ENCODE measurements around the gene WDR7.

GRCh38 chr18:56789004-56789888 is 138.1 kb downstream of the WDR7 start:
- TF ChIP-seq POLR2AphosphoS2 (conservative IDR thresholded peaks at IDR 0.05; ENCODE audit: low read length): no peak
- TF ChIP-seq CTCF (IDR thresholded peaks at IDR 0.05): peak; percentile 42; the same call in 2 of the 3 replicates
- TF ChIP-seq, protein P1, sequence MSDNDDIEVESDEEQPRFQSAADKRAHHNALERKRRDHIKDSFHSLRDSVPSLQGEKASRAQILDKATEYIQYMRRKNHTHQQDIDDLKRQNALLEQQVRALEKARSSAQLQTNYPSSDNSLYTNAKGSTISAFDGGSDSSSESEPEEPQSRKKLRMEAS (IDR thresholded peaks at IDR 0.05): no peak
- no peak for TF ChIP-seq POLR2A (IDR thresholded peaks at IDR 0.05; ENCODE audit: low read length)
- TF ChIP-seq, protein P2, sequence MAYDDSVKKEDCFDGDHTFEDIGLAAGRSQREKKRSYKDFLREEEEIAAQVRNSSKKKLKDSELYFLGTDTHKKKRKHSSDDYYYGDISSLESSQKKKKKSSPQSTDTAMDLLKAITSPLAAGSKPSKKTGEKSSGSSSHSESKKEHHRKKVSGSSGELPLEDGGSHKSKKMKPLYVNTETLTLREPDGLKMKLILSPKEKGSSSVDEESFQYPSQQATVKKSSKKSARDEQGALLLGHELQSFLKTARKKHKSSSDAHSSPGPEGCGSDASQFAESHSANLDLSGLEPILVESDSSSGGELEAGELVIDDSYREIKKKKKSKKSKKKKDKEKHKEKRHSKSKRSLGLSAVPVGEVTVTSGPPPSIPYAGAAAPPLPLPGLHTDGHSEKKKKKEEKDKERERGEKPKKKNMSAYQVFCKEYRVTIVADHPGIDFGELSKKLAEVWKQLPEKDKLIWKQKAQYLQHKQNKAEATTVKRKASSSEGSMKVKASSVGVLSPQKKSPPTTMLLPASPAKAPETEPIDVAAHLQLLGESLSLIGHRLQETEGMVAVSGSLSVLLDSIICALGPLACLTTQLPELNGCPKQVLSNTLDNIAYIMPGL (CRISPR knock-in tag; IDR thresholded peaks at IDR 0.05; ENCODE audit: borderline replicate concordance): no peak
- TF ChIP-seq CEBPB (IDR thresholded peaks at IDR 0.05): no peak
- no peak for TF ChIP-seq MAFK (IDR thresholded peaks at IDR 0.05; ENCODE audit: partially characterized antibody)
- TF ChIP-seq CHD2 (IDR thresholded peaks at IDR 0.05; ENCODE audit: low read length, partially characterized antibody): no peak

Data from A549 (cell line).